K562 (cell line): ENCODE results near the gene AHCYL1. TPM values are rescaled to one million over a fixed set of nuclear protein-coding genes. Genes with fewer than 3 reads are reported as not detected.

ENCODE experiments used
- CEBPB ChIP-seq: fragments of 450-650 bp; IDR thresholded peaks from 2 replicates; pipeline ENCODE4 v1.6.1; 2016; ENCODE audit warnings: missing genetic modification characterization, missing compliant biosample characterization
- DACH1 ChIP-seq: fragments of 450-650 bp; IDR thresholded peaks from 2 replicates; pipeline ENCODE4 v1.6.1; 2018; ENCODE audit not compliant: partially characterized antibody
- E2F3 ChIP-seq: fragments of 250-450 bp; sonication (Bioruptor Pico); IDR thresholded peaks from 2 replicates; pipeline ENCODE4 v1.4.0; 2020; ENCODE audit warnings: mild to moderate bottlenecking
- ETV5 ChIP-seq: sonication (generic); formaldehyde crosslinking; IDR thresholded peaks from 2 replicates; pipeline ENCODE4 v1.4.0; 2020; ENCODE audit warnings: low read depth, mild to moderate bottlenecking, missing genetic modification reagents
- FIP1L1 ChIP-seq: fragments of 200-400 bp; formaldehyde crosslinking; IDR thresholded peaks from 2 replicates; pipeline ENCODE4 v1.6.1; 2018; ENCODE audit warnings: mild to moderate bottlenecking, low read depth, low read length; ENCODE audit not compliant: poor library complexity, severe bottlenecking
- MTA2 ChIP-seq: fragments of 450-650 bp; IDR thresholded peaks from 2 replicates; pipeline ENCODE4 v1.6.1; 2016; ENCODE audit warnings: low read depth
- MTF1 ChIP-seq: fragments of 250-450 bp; sonication (Bioruptor Pico); IDR thresholded peaks from 2 replicates; pipeline ENCODE4 v1.9.0; 2021; ENCODE audit warnings: moderate library complexity, mild to moderate bottlenecking, inconsistent platforms, borderline replicate concordance
- TRIM28 ChIP-seq: fragments of 450-650 bp; IDR thresholded peaks from 2 replicates; pipeline ENCODE4 v1.6.1; 2017
- XRCC5 ChIP-seq: fragments of 200-400 bp; formaldehyde crosslinking; IDR thresholded peaks from 2 replicates; pipeline ENCODE4 v1.6.1; 2017; ENCODE audit warnings: low read depth, mild to moderate bottlenecking, low read length
- ZNF217 ChIP-seq: sonication (generic); formaldehyde crosslinking; IDR thresholded peaks from 2 replicates; pipeline ENCODE4 v1.8.0; 2022; ENCODE audit warnings: mild to moderate bottlenecking, missing genetic modification reagents
- ZNF253 ChIP-seq: fragments of 250-450 bp; sonication (Bioruptor Pico); conservative IDR thresholded peaks from 2 replicates; pipeline ENCODE4 v1.6.1; 2021; ENCODE audit warnings: mild to moderate bottlenecking
- ZNF41 ChIP-seq: fragments of 250-450 bp; sonication (Bioruptor Pico); conservative IDR thresholded peaks from 2 replicates; pipeline ENCODE4 v1.4.0; 2020; ENCODE audit warnings: mild to moderate bottlenecking
- ZSCAN29 ChIP-seq: fragments of 450-650 bp; IDR thresholded peaks from 2 replicates; pipeline ENCODE4 v1.6.1; 2017
- polyA plus RNA-seq, 8 experiments: library from polyadenylated mRNA; depleted of rRNA in 4 of 8; stranded (reverse) in 5 of 8; unstranded in 3 of 8; fragments of >200 nt; fragmentation: Nextera tagmentation in 2 of 8; fragmentation: Illumina TruSeq in 1 of 8; extraction: Ambion mirVana in 2 of 8; extraction: Trizol in 1 of 8; gene quantifications; 2 replicates each; pipeline versions ENCODE4 v1.2.1 to v1.2.3, GENCODE V29; 2011 to 2014; ENCODE audit warnings: inconsistent platforms in 1 of 8, missing spikeins in 1 of 8
- total RNA-seq, 7 experiments: library from RNA; depleted of rRNA in 6 of 7; stranded (reverse); fragments of >200 nt in 6 of 7; fragmentation: Illumina TruSeq in 2 of 7; extraction: Trizol in 2 of 7; gene quantifications; 2 replicates each; pipeline versions ENCODE4 v1.2.1 to v1.2.3, GENCODE V29; 2011 to 2021; ENCODE audit warnings: low replicate concordance in 1 of 7
- TF ChIP-seq, protein P1 (sequence below): fragments of 450-650 bp; conservative IDR thresholded peaks from 2 replicates; pipeline ENCODE4 v1.6.1; 2016; ENCODE audit warnings: missing genetic modification characterization, low read depth, mild to moderate bottlenecking, control low read depth, missing compliant biosample characterization
- TF ChIP-seq, protein P2 (sequence below): sonication (generic); formaldehyde crosslinking; IDR thresholded peaks from 2 replicates; pipeline ENCODE4 v1.8.1; 2022; ENCODE audit warnings: missing genetic modification reagents

The AHCYL1 gene
- total and polyA plus RNA-seq, 9 of the 15 experiments (the other 6 are each of a cell fraction or from before 2014, with no cell fraction given): 27.3 to 118 (median 44.5) TPM

DNA sequence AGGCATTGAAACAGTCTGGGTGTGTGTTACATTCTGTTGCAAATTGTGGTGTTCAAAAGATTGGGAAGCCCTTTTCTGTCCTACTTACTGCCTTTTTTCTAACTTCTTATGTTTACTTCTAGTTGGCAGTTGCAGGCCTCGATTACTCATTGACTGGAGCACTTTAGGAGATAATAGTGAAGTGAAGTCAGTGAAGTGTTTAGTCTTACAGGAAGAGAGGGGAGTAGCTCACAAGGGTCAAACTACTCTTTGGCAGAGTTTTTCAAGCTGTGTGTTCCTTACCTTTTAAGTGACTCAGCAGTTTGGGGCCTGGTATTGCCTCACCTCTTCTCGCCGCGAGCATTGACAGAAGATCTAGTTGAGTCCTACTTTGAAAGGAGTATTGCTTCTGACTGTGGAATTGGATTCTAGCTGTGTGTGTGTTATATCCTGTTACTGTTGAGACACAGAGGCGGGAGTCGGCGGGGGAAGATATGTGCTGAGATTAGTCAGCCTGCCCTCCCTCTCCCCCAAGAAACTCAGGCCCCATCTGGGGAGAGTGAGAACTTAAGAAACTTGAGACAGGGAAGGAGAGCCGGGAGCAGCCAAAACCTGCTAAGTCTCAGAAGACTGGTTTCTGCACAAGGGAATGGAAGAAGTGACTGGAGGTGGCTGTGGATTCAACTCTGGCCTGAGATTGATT, 19.3 kb downstream of the AHCYL1 start (continued):
- TF ChIP-seq, protein P1, sequence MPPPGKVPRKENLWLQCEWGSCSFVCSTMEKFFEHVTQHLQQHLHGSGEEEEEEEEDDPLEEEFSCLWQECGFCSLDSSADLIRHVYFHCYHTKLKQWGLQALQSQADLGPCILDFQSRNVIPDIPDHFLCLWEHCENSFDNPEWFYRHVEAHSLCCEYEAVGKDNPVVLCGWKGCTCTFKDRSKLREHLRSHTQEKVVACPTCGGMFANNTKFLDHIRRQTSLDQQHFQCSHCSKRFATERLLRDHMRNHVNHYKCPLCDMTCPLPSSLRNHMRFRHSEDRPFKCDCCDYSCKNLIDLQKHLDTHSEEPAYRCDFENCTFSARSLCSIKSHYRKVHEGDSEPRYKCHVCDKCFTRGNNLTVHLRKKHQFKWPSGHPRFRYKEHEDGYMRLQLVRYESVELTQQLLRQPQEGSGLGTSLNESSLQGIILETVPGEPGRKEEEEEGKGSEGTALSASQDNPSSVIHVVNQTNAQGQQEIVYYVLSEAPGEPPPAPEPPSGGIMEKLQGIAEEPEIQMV (tag): no peak
- TF ChIP-seq MTF1 (CRISPR knock-in tag) (no peak), FIP1L1 (no peak), E2F3 (0 out of 2 replicates have a peak, but pooled peaks have one; percentile 7), CEBPB (tag) (peak; percentile 97), ETV5 (CRISPR knock-in tag) (peak; percentile 71), TRIM28 (peak; percentile 26; the same call in 1 of the 2 replicates), ZNF253 (CRISPR knock-in tag) (no peak), ZNF217 (CRISPR knock-in tag) (no peak), ZNF41 (CRISPR knock-in tag) (no peak), MTA2 (no peak), XRCC5 (0 out of 2 replicates have a peak, but pooled peaks have one; percentile 20), DACH1 (peak; percentile 11), ZSCAN29 (no peak)
- TF ChIP-seq, protein P2, sequence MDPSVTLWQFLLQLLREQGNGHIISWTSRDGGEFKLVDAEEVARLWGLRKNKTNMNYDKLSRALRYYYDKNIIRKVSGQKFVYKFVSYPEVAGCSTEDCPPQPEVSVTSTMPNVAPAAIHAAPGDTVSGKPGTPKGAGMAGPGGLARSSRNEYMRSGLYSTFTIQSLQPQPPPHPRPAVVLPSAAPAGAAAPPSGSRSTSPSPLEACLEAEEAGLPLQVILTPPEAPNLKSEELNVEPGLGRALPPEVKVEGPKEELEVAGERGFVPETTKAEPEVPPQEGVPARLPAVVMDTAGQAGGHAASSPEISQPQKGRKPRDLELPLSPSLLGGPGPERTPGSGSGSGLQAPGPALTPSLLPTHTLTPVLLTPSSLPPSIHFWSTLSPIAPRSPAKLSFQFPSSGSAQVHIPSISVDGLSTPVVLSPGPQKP (CRISPR knock-in tag): no peak
